Left ventricle myocardium inferior (tissue), 1 donor: ENCODE results near the gene PTBP1. TPM values are rescaled to one million over a fixed set of nuclear protein-coding genes. Genes with fewer than 3 reads are reported as not detected.
"Not testable (repeated sequence)": the region's sequence is repeated elsewhere in the genome, so short reads cannot be mapped to it uniquely, and the experiment has no call there.

Source experiments
- DNase-seq: peaks from one replicate; pipeline ENCODE4 v3.0.0-alpha.2; 2020
- H3K27ac ChIP-seq: fragments of 200-600 bp; replicated peaks from 2 replicates; pipeline ENCODE4 v1.8.0; 2021
- H3K27me3 ChIP-seq: fragments of 200-600 bp; 2 replicates; pipeline ENCODE4 v1.8.0; 2021; ENCODE audit warnings: low read depth
- H3K36me3 ChIP-seq: fragments of 200-600 bp; 2 replicates; pipeline ENCODE4 v1.8.0; 2021
- H3K4me1 ChIP-seq: fragments of 200-600 bp; 2 replicates; pipeline ENCODE4 v1.8.0; 2021
- H3K4me3 ChIP-seq: fragments of 200-600 bp; 2 replicates; pipeline ENCODE4 v1.8.0; 2021; ENCODE audit warnings: mild to moderate bottlenecking, moderate library complexity
- H3K9me3 ChIP-seq: fragments of 200-600 bp; replicated peaks from 2 replicates; pipeline ENCODE4 v1.8.0; 2021
- CTCF ChIP-seq: fragments of 200-600 bp; IDR thresholded peaks from 2 replicates; pipeline ENCODE4 v1.8.0; 2021; ENCODE audit warnings: antibody characterized with exemption, mild to moderate bottlenecking, borderline replicate concordance
- intact Hi-C: fragments of 100-400 bp; cut with micrococcal nuclease; formaldehyde crosslinking; loops from one replicate; pipeline ENCODE4 v1.11.0; 2022
- total RNA-seq: library from RNA; stranded (reverse); fragmentation: NEBNext Ultra II Directional; extraction: Animal tissue kit (Norgen Biotek cat#: 25700); gene quantifications from one replicate; pipeline ENCODE4 v1.2.1, GENCODE V29; 2021
- donor health status: DM: no; HTN: yes; CAD: no; lungs with severe emphysema.

Gene PTBP1
- total RNA-seq, 1 donor from 2014 or later, result 55.6 TPM

DNA sequence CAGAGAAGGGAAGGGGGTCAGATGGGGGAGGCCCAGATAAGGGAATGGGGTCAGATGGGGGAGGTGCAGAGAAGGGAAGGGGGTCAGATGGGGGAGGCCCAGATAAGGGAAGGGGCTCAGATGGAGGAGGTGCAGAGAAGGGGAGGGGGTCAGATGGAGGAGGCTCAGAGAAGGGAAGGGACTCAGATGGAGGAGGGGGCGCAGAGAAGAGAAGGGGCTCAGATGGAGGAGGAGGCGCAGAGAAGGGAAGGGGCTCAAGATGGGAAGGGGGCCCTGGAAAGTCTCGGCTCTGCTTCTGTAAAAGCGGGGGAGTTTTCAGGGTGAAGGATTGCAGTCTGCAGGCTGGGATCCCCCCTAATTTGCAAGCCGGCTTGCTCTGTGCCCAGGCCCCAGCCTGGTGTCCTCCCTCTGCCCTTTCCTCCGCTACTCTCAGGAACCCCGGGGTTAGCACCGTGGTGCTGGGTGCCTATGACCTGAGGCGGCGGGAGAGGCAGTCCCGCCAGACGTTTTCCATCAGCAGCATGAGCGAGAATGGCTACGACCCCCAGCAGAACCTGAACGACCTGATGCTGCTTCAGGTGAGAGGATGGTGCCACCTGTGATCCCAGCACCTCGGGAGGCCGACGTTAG lies 32.0 kb downstream of the PTBP1 start:
- no peak for DNase-seq
- intact Hi-C loops, result no loop called here
- Histone ChIP-seq H3K9me3 (no peaks in the 10 kb centered on the region), H3K27ac (no peak overlapping the region), H3K4me3 (no peak overlapping the region), H3K4me1 (no peaks in the 10 kb centered on the region), H3K36me3 (no peaks in the 10 kb centered on the region), H3K27me3 (peaks cover 54% of the 10 kb centered on the region)
- no peak for TF ChIP-seq CTCF

DNA sequence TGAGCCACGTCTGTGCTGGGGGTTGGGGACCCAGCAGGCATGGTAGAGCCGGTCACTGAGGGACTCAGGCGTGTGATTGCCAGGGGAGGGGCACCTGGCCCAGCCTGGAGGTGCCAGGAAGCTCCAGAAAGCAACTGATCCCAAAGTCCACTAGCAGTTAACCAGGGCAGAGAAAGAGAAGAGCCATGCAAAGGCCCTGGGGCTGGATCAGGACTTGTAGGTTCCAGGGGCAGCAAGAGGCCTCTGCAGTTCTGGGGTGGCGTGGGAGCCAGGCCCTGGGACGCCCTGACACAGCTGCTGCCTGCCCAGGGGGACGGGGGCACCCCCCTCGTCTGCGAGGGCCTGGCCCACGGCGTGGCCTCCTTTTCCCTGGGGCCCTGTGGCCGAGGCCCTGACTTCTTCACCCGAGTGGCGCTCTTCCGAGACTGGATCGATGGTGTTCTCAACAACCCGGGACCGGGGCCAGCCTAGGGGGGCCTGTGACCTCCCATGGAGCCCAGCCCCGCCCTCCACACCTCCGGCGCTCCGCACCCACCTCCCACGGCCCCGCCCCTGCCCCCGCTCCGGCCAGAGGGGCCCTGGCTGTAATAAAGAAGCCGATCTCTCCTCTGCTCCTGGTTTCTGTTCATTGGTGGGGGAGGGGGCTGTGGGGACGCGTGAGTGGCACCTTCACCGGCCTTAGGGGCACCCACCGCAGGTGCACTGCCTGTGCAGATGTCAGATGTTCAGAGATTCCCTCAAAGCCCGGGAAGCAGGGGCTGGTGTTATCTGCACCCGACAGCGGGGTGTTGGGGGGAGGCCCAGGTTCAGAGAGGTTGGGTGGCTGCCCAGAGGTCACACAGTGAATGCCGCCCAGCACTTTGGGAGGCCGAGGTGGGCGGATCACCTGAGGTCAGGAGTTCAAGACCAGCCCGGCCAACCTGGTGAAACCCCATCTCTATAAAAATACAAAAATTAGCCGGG lies 34.4 kb downstream of the PTBP1 start:
- H3K9me3 ChIP-seq, result no peaks in the 10 kb centered on the region
- H3K27ac ChIP-seq, result no peak overlapping the region
- no peak for DNase-seq
- H3K4me1 ChIP-seq, result no peaks in the 10 kb centered on the region
- intact Hi-C loops, result no loop called here
- H3K27me3 ChIP-seq, result peaks cover 67% of the 10 kb centered on the region
- no peak overlapping the region for H3K4me3 ChIP-seq
- no peak for TF ChIP-seq CTCF
- no peaks in the 10 kb centered on the region for H3K36me3 ChIP-seq

- peaks cover 83% of the 10 kb centered on the region for H3K27me3 ChIP-seq
- TF ChIP-seq CTCF, result no peak
- no peaks in the 10 kb centered on the region for H3K9me3 ChIP-seq
- intact Hi-C loops, result no loop called here
- no peak overlapping the region for H3K4me3 ChIP-seq
- no peaks in the 10 kb centered on the region for H3K4me1 ChIP-seq
- H3K27ac ChIP-seq, result no peak overlapping the region
- no peaks in the 10 kb centered on the region for H3K36me3 ChIP-seq
- no peak for DNase-seq
Measured at GRCh38 chr19:834216-834615, 37.0 kb downstream of the PTBP1 start.

GRCh38 chr19:835210-835810 lies 38.1 kb downstream of the PTBP1 start:
- no peak for DNase-seq
- no peak overlapping the region for H3K4me3 ChIP-seq
- no peak overlapping the region for H3K27ac ChIP-seq
- H3K36me3 ChIP-seq, result no peaks in the 10 kb centered on the region
- peaks cover 79% of the 10 kb centered on the region for H3K27me3 ChIP-seq
- H3K9me3 ChIP-seq, result no peaks in the 10 kb centered on the region
- TF ChIP-seq CTCF, result no peak
- H3K4me1 ChIP-seq, result no peaks in the 10 kb centered on the region
- intact Hi-C loops, result no loop called here

- no peak within 1 kb of the TSS for H3K4me3 ChIP-seq
- TF ChIP-seq CTCF, result no peak
- peaks cover 87% of the 10 kb centered on the region for H3K27me3 ChIP-seq
- no peaks in the 10 kb centered on the region for H3K9me3 ChIP-seq
- peaks cover 9% of the 10 kb centered on the region for H3K4me1 ChIP-seq
- no peak within 1 kb of the TSS for H3K27ac ChIP-seq
- DNase-seq, result no peak
- no peaks in the 10 kb centered on the region for H3K36me3 ChIP-seq
- intact Hi-C loops, result no loop called here
Measured at GRCh38 chr19:840519-841206, 43.4 kb downstream of the PTBP1 start, which contains the start of gene PRTN3. PRTN3 (plus strand) TSS chr19:840999; CDS start chr19:841009, 10 bp downstream.

GRCh38 chr19:842802-843179 lies 45.5 kb downstream of the PTBP1 start:
- H3K9me3 ChIP-seq, H3K27ac ChIP-seq, DNase-seq, intact Hi-C loops, H3K4me3 ChIP-seq, H3K36me3 ChIP-seq: not testable (repeated sequence)
- Histone ChIP-seq H3K27me3 (peaks cover 87% of the 10 kb centered on the region), H3K4me1 (peaks cover 13% of the 10 kb centered on the region)
